Lower leg skin (tissue), 4 donors: ENCODE data around the gene SHH. TPM values are rescaled to one million over a fixed set of nuclear protein-coding genes. Genes with fewer than 3 reads are reported as not detected.

Source experiments
- DNase-seq, 2 donors: peaks; one replicate each; pipeline ENCODE4 v3.0.0-alpha.2; 2019; ENCODE audit warnings: low spot score in 2 of 2
- H3K4me3 ChIP-seq: fragments of 200-600 bp; sonication (generic); 2 replicates; pipeline ENCODE4 v1.5.1; 2017; ENCODE audit warnings: mild to moderate bottlenecking, low read depth; ENCODE audit not compliant: poor library complexity, severe bottlenecking
- POLR2A ChIP-seq, 2 donors: fragments of 450-650 bp; IDR thresholded peaks; one replicate each; pipeline ENCODE4 v1.6.1; 2016 to 2017; ENCODE audit warnings: antibody characterized with exemption in 2 of 2, mild to moderate bottlenecking in 1 of 2, moderate library complexity in 1 of 2
- WGBS, 2 donors: methylation state at CpG; one replicate each; pipeline ENCODE4 v1.1.5; 2018; 5-methylcytosine and 5-hydroxymethylcytosine counted together
- intact Hi-C: fragments of 100-400 bp; cut with DNase I; formaldehyde crosslinking; loops from one replicate; pipeline ENCODE4 v1.15.0; 2023; ENCODE audit warnings: low total_unique reads
- total RNA-seq, 4 donors: library from RNA; depleted of rRNA; stranded (reverse); fragments of >200 nt; gene quantifications; one replicate each; pipeline ENCODE4 v1.1.0, GENCODE V29; 2016
- TF ChIP-seq, protein P1 (sequence below), 3 donors: fragments of 450-650 bp; IDR thresholded peaks; one replicate each; pipeline ENCODE4 v1.5.1; 2016; ENCODE audit warnings: antibody characterized with exemption in 3 of 3, mild to moderate bottlenecking in 3 of 3, moderate library complexity in 2 of 3

Gene SHH
- total RNA-seq, 4 donors from 2014 or later: not detected

DNA sequence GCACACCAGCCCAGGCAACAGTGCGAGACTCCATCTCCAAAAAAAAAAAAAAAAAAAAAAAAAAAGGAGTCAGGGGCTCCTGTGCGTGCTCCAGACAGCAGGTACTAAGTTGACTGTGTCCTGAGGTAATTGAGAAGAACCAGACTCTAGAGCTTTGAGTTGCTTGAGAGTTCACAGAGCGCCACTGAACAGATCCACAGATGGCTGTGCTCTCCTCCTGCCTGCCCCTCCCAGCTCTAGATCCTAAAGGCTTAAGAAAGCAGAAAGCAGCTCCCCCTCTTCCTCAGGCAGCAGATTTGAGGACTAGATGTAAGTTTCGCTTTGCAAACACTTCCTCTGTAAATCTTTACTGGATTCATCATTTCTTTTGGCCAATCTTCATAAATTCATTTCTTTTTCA lies 38.7 kb downstream of the SHH start:
- 93 to 98% methylated on average over 4 of the region's 4 CpGs for WGBS, 2 donors
- intact Hi-C loops: no loop called here
- TF ChIP-seq, protein P1, sequence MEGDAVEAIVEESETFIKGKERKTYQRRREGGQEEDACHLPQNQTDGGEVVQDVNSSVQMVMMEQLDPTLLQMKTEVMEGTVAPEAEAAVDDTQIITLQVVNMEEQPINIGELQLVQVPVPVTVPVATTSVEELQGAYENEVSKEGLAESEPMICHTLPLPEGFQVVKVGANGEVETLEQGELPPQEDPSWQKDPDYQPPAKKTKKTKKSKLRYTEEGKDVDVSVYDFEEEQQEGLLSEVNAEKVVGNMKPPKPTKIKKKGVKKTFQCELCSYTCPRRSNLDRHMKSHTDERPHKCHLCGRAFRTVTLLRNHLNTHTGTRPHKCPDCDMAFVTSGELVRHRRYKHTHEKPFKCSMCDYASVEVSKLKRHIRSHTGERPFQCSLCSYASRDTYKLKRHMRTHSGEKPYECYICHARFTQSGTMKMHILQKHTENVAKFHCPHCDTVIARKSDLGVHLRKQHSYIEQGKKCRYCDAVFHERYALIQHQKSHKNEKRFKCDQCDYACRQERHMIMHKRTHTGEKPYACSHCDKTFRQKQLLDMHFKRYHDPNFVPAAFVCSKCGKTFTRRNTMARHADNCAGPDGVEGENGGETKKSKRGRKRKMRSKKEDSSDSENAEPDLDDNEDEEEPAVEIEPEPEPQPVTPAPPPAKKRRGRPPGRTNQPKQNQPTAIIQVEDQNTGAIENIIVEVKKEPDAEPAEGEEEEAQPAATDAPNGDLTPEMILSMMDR (IDR thresholded peaks at IDR 0.05): no peak
- no peak for TF ChIP-seq POLR2A (IDR thresholded peaks at IDR 0.05)

DNA sequence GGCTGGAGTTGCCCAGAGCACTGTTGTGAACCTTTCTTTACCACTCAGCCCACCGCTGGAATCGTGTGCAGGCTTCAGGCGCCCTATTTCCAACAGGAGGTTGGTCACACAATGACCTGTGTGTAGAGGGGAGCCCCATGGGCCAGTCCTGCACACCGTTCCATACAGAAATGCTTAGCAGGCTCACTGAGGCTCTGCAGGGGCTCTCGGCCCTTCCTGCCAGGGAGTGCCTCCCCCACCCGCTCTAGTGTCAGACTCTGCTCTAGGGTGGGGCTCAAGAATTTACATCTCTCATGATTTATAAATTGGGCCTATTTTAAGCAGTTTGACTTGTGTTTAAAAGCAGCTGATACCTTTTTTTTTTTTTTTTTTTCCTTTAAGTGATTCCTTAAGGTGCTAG lies 42.0 kb downstream of the SHH start:
- no peak overlapping the region for H3K4me3 ChIP-seq
- 73 to 80% methylated on average over 6 of the region's 6 CpGs for WGBS, 2 donors
- intact Hi-C loops: no loop called here
- TF ChIP-seq POLR2A (IDR thresholded peaks at IDR 0.05): no peak
- TF ChIP-seq, protein P1 (IDR thresholded peaks at IDR 0.05): no peak
- DNase-seq: no peak

More for the DNA sequence above, 38.7 kb downstream of the SHH start:
- DNase-seq: no peak
- H3K4me3 ChIP-seq: no peak overlapping the region

DNA sequence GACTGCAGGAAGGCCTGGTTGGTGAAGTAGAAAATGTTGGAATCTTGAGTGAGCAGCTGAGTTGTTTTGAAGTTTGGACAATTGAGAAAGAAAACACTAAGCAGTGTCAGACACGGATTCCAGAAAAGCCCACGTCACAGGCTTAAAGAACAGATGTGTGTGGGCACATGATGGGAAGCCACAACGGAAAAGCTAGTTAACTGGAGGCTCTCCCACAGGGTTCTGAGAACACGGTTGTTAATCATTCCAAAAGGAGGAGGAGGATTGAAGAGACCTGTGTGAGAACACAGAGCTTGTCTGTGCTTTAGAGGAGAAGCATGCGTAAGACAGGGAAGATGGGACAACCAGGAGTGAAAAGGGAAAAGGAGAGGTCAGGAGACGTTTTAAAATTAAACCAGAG lies 42.6 kb downstream of the SHH start:
- intact Hi-C loops: loop anchor here (5.0 kb wide), 1 partner anchor 172 kb away; no protein-coding TSS in a partner anchor
- DNase-seq: no peak
- H3K4me3 ChIP-seq: no peak overlapping the region
- WGBS, 2 donors: 60 to 77% methylated on average over 6 of the region's 6 CpGs
- TF ChIP-seq POLR2A (IDR thresholded peaks at IDR 0.05): no peak
- TF ChIP-seq, protein P1 (IDR thresholded peaks at IDR 0.05): no peak

DNA sequence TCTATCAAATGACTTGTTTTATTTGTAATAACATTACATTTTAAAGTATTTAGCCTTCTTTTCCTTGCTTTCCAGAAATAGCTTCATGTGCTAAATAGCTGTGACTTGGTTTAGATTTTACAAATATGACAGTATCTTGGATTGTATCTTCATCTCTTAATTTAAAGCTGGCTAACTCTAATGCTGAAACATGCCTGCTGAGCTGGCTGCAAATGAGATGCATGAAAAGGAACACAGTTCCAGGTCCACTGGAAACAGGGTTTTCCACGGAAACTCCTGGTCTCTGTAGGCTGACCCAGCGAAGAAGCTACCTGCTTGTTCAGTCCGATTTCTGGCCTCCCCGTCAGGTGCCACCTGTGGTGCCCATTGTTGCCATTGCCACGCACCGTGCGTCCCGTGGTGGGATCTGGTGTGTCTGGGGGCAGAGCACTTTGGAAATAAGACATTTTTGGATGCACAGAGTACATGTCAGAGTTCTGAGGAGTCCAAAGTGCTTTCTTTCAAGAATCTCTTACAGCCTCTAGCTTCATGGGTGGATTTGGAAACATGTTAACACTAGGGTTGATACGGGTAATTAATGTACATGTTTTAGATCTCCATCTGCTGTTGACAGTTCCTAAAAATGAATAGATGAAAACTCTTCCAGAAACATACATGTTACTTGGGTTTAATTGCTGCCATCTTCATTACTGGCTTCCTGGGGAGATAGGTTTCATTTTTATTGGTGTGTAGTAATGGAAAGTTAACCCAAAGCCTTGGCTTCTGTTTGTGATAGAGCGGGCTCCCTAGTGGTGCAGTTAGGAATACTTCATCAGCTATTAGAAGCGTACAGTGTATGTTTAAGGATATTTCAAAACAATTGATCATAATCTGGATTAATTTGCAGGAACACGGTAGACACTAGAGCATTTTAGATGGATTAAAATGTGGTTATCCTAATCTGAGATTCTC lies 45.0 kb downstream of the SHH start:
- intact Hi-C loops: loop anchor here (5.0 kb wide), 1 partner anchor 170 kb away; no protein-coding TSS in a partner anchor
- H3K4me3 ChIP-seq: no peak overlapping the region
- 87 to 90% methylated on average over 12 of the region's 12 CpGs for WGBS, 2 donors
- no peak for TF ChIP-seq POLR2A (IDR thresholded peaks at IDR 0.05)
- TF ChIP-seq, protein P1 (IDR thresholded peaks at IDR 0.05): no peak
- DNase-seq: no peak

DNA sequence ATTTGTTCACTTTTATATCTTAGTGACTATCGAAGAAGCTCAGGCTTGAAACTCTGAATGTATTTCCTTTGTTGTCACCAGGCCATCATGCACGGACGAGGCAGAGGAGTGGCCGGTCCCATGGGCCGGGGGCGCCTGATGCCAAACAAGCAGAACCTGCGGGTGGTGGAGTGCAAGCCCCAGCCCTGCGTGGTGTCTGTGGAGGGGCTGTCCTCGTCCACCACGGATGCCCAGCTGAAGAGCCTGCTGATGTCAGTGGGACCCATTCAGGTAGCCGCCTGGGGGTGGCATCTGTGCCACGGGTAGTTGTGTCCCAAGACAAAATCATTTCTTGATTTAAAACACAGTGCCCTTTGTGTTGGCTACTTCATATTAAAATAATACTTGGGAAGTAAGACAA lies 45.9 kb downstream of the SHH start:
- intact Hi-C loops: loop anchor here (5.0 kb wide), 1 partner anchor 169 kb away; no protein-coding TSS in a partner anchor
- no peak for TF ChIP-seq POLR2A (IDR thresholded peaks at IDR 0.05)
- TF ChIP-seq, protein P1 (IDR thresholded peaks at IDR 0.05): no peak
- no peak for DNase-seq
- H3K4me3 ChIP-seq: no peak overlapping the region
- WGBS, 2 donors: 90 to 92% methylated on average over 12 of the region's 12 CpGs
